ENCODE results near the gene OR52H1.

DNA sequence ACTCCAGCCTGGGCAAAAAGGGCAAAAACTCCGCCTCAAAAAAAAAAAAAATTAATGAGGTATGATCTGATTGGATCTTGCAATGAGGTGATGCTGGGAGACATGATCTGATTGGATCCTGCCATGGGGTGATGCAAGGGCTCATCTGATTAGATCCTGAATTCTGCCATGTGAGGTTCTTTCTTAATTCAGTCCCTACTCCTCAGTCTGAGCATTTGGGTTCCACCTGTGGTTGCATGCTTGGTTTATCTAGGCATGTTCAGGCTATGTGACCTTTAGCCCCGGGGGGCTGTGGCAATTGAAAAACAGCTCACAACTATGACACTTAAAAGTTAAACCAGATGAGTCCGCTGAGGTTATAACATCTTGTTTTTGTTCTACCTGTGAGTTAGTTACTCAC lies 43.3 kb upstream of the OR52H1 start:
- TF ChIP-seq POLR2A (IDR thresholded peaks at IDR 0.05; ENCODE audit: low read depth, low read length) (no peak), CTCF (IDR thresholded peaks at IDR 0.05; ENCODE audit: extremely low read depth in 1 of 2, insufficient read depth in 1 of 2, low read depth in 1 of 2, low read length in 2 of 2) (no peak), MAX (IDR thresholded peaks at IDR 0.05; ENCODE audit: insufficient read depth, insufficient read length) (no peak), POLR2AphosphoS5 (IDR thresholded peaks at IDR 0.05; ENCODE audit: insufficient read depth, low read depth, low read length) (no peak), EZH2 (IDR thresholded peaks at IDR 0.05; ENCODE audit: borderline replicate concordance, low read depth, low read length, severe bottlenecking) (no peak), FOS (IDR thresholded peaks at IDR 0.05; ENCODE audit: borderline replicate concordance, insufficient read depth, low read length) (no peak), JUN (IDR thresholded peaks at IDR 0.05; ENCODE audit: borderline replicate concordance, insufficient read depth, insufficient read length, low read depth) (no peak), MYC (IDR thresholded peaks at IDR 0.05; ENCODE audit: low read depth, low read length) (no peak), GATA2 (IDR thresholded peaks at IDR 0.05; ENCODE audit: insufficient read depth, insufficient read length, low read depth, low read length) (no peak)
